Vagina (tissue), 2 donors: ENCODE results near the gene ELMO1.

ENCODE experiments used
- POLR2A ChIP-seq, 2 donors: fragments of 450-650 bp; IDR thresholded peaks; one replicate each; pipeline ENCODE4 v1.6.1; 2017; ENCODE audit warnings: antibody characterized with exemption in 2 of 2, mild to moderate bottlenecking in 2 of 2, moderate library complexity in 2 of 2
- TF ChIP-seq, protein P1 (sequence below), 3 experiments: fragments of 450-650 bp in 2 of 3; fragments of 200-600 bp in 1 of 3; sonication (generic) in 1 of 3; IDR thresholded peaks; one replicate each; pipeline ENCODE4 v1.5.1; 2017 to 2019; ENCODE audit warnings: antibody characterized with exemption in 3 of 3, mild to moderate bottlenecking in 2 of 3, moderate library complexity in 2 of 3

- TF ChIP-seq, protein P1, sequence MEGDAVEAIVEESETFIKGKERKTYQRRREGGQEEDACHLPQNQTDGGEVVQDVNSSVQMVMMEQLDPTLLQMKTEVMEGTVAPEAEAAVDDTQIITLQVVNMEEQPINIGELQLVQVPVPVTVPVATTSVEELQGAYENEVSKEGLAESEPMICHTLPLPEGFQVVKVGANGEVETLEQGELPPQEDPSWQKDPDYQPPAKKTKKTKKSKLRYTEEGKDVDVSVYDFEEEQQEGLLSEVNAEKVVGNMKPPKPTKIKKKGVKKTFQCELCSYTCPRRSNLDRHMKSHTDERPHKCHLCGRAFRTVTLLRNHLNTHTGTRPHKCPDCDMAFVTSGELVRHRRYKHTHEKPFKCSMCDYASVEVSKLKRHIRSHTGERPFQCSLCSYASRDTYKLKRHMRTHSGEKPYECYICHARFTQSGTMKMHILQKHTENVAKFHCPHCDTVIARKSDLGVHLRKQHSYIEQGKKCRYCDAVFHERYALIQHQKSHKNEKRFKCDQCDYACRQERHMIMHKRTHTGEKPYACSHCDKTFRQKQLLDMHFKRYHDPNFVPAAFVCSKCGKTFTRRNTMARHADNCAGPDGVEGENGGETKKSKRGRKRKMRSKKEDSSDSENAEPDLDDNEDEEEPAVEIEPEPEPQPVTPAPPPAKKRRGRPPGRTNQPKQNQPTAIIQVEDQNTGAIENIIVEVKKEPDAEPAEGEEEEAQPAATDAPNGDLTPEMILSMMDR (IDR thresholded peaks at IDR 0.05) = no peak
- TF ChIP-seq POLR2A (IDR thresholded peaks at IDR 0.05) = no peak
Measured at GRCh38 chr7:36966636-36967035, 482.0 kb downstream of the ELMO1 start.
